DLD1 (cell line): ENCODE data around the gene GUSB.
"Not testable (repeated sequence)": the region's sequence is repeated elsewhere in the genome, so short reads cannot be mapped to it uniquely, and the experiment has no call there.

Experiments used
- in situ Hi-C: cut with HindIII; loops from 2 replicates; pipeline ENCODE4 v1.10.0; 2017; ENCODE audit warnings: low sequenced_read_pairs

Gene GUSB

GRCh38 chr7:65976659-65977196 is 5.3 kb downstream of the GUSB start:
- in situ Hi-C loops: no loop called here

- in situ Hi-C loops: no loop called here
These were observed 6.1 kb downstream of the GUSB start for GRCh38 chr7:65975814-65976445.

GRCh38 chr7:65974876-65975275 is 7.1 kb downstream of the GUSB start:
- in situ Hi-C loops: no loop called here

- in situ Hi-C loops: no loop called here
These were observed 7.7 kb downstream of the GUSB start for GRCh38 chr7:65974191-65974801.

GRCh38 chr7:65972976-65973375 is 9.0 kb downstream of the GUSB start:
- in situ Hi-C loops: no loop called here

- in situ Hi-C loops: no loop called here
These were observed 11.0 kb downstream of the GUSB start for GRCh38 chr7:65971021-65971420.

GRCh38 chr7:65968256-65969185 is 13.5 kb downstream of the GUSB start:
- in situ Hi-C loops: no loop called here

GRCh38 chr7:65967361-65968155 is 14.5 kb downstream of the GUSB start:
- in situ Hi-C loops: no loop called here

GRCh38 chr7:65966146-65966545 is 15.9 kb downstream of the GUSB start:
- in situ Hi-C loops: no loop called here

- in situ Hi-C loops: not testable (repeated sequence)
These were observed 17.3 kb downstream of the GUSB start for GRCh38 chr7:65964671-65965070.

- in situ Hi-C loops: no loop called here
These were observed 20.0 kb downstream of the GUSB start for GRCh38 chr7:65962033-65962432.

GRCh38 chr7:65960351-65961074 is 21.5 kb downstream of the GUSB start:
- in situ Hi-C loops: no loop called here

GRCh38 chr7:65955718-65956117 is 26.3 kb downstream of the GUSB start:
- in situ Hi-C loops: no loop called here

GRCh38 chr7:65953890-65954450 is 28.0 kb downstream of the GUSB start:
- in situ Hi-C loops: no loop called here

GRCh38 chr7:65953001-65953720 is 28.9 kb downstream of the GUSB start:
- in situ Hi-C loops: no loop called here

- in situ Hi-C loops: no loop called here
These were observed 30.0 kb downstream of the GUSB start for GRCh38 chr7:65951837-65952578.

GRCh38 chr7:65946904-65947303 is 35.1 kb downstream of the GUSB start:
- in situ Hi-C loops: no loop called here

- in situ Hi-C loops: not testable (repeated sequence)
These were observed 36.2 kb downstream of the GUSB start for GRCh38 chr7:65945787-65946186.
